SHP77 treated with DMSO at 0.1 percent for 48 hours (cell line): ENCODE data around the gene USP44.

Source experiments
- DNase-seq: peaks from one replicate; lab custom pipeline; 2025; lab: John Stamatoyannopoulos, UW

Gene USP44

GRCh38 chr12:95548056-95548538, 3.2 kb downstream of the USP44 start:
- DNase-seq: no peak

GRCh38 chr12:95547522-95548055, 3.7 kb downstream of the USP44 start:
- no peak for DNase-seq

GRCh38 chr12:95546491-95546813, 4.8 kb downstream of the USP44 start:
- no peak for DNase-seq

- no peak for DNase-seq
Measured at GRCh38 chr12:95545731-95546490, 5.4 kb downstream of the USP44 start.

- DNase-seq: no peak
Measured at GRCh38 chr12:95545303-95545702, 6.0 kb downstream of the USP44 start.

GRCh38 chr12:95544756-95545155, 6.5 kb downstream of the USP44 start:
- DNase-seq: no peak

GRCh38 chr12:95543305-95543704, 8.0 kb downstream of the USP44 start:
- no peak for DNase-seq

- no peak for DNase-seq
Measured at GRCh38 chr12:95541436-95541835, 9.8 kb downstream of the USP44 start.

GRCh38 chr12:95538656-95539055, 12.6 kb downstream of the USP44 start:
- no peak for DNase-seq

GRCh38 chr12:95538006-95538405, 13.3 kb downstream of the USP44 start:
- no peak for DNase-seq

GRCh38 chr12:95533985-95534384, 17.3 kb downstream of the USP44 start:
- no peak for DNase-seq

- DNase-seq: no peak
Measured at GRCh38 chr12:95532851-95533250, 18.4 kb downstream of the USP44 start.

GRCh38 chr12:95529693-95530225, 21.5 kb downstream of the USP44 start:
- DNase-seq: no peak

GRCh38 chr12:95528431-95528830, 22.8 kb downstream of the USP44 start:
- DNase-seq: no peak

- DNase-seq: no peak
Measured at GRCh38 chr12:95522692-95523091, 28.6 kb downstream of the USP44 start.

- DNase-seq: no peak
Measured at GRCh38 chr12:95520816-95521215, 30.5 kb downstream of the USP44 start.

GRCh38 chr12:95518944-95519343, 32.3 kb downstream of the USP44 start:
- no peak for DNase-seq

GRCh38 chr12:95517246-95517645, 34.0 kb downstream of the USP44 start:
- no peak for DNase-seq

GRCh38 chr12:95516757-95517156, 34.5 kb downstream of the USP44 start:
- no peak for DNase-seq

GRCh38 chr12:95515197-95515596, 36.1 kb downstream of the USP44 start:
- DNase-seq: no peak

GRCh38 chr12:95513599-95513998, 37.7 kb downstream of the USP44 start:
- no peak for DNase-seq

GRCh38 chr12:95511977-95512376, 39.3 kb downstream of the USP44 start:
- DNase-seq: no peak

GRCh38 chr12:95509300-95509699, 42.0 kb downstream of the USP44 start:
- no peak for DNase-seq
